K562 (cell line): ENCODE data around the gene EML3. TPM values are rescaled to one million over a fixed set of nuclear protein-coding genes. Genes with fewer than 3 reads are reported as not detected.

Source experiments
- BRF1 ChIP-seq: IDR thresholded peaks from 3 replicates; pipeline ENCODE4 v1.6.1; 2011; ENCODE audit warnings: borderline replicate concordance, mild to moderate bottlenecking; ENCODE audit not compliant: insufficient read length; ENCODE audit errors: extremely low read depth
- ESRRA ChIP-seq: fragments of 450-650 bp; IDR thresholded peaks from 2 replicates; pipeline ENCODE4 v1.6.1; 2014; ENCODE audit warnings: low read depth, mild to moderate bottlenecking, moderate library complexity, borderline replicate concordance
- NRF1 ChIP-seq, 2 experiments: fragments of 450-650 bp; IDR thresholded peaks in 1 of 2; conservative IDR thresholded peaks in 1 of 2; 2 replicates each; pipeline ENCODE4 v1.6.1; 2014; ENCODE audit warnings: mild to moderate bottlenecking in 2 of 2
- SIN3A ChIP-seq, 2 experiments: fragments of 150-350 bp in 1 of 2; IDR thresholded peaks; 2 replicates each; pipeline ENCODE4 v1.6.1; 2011 to 2016; ENCODE audit warnings: borderline replicate concordance in 2 of 2, low read depth in 2 of 2, low read length in 2 of 2, mild to moderate bottlenecking in 2 of 2, moderate library complexity in 2 of 2; ENCODE audit not compliant: control insufficient read depth in 1 of 2
- SMARCA4 ChIP-seq: fragments of 450-650 bp; IDR thresholded peaks from 2 replicates; pipeline ENCODE4 v1.6.1; 2016
- ZBED1 ChIP-seq: IDR thresholded peaks from 2 replicates; pipeline ENCODE4 v1.6.1; 2014
- polyA plus RNA-seq, 8 experiments: library from polyadenylated mRNA; depleted of rRNA in 4 of 8; stranded (reverse) in 5 of 8; unstranded in 3 of 8; fragments of >200 nt; fragmentation: Nextera tagmentation in 2 of 8; fragmentation: Illumina TruSeq in 1 of 8; extraction: Ambion mirVana in 2 of 8; extraction: Trizol in 1 of 8; gene quantifications; 2 replicates each; pipeline versions ENCODE4 v1.2.1 to v1.2.3, GENCODE V29; 2011 to 2014; ENCODE audit warnings: inconsistent platforms in 1 of 8, missing spikeins in 1 of 8
- total RNA-seq, 7 experiments: library from RNA; depleted of rRNA in 6 of 7; stranded (reverse); fragments of >200 nt in 6 of 7; fragmentation: Illumina TruSeq in 2 of 7; extraction: Trizol in 2 of 7; gene quantifications; 2 replicates each; pipeline versions ENCODE4 v1.2.1 to v1.2.3, GENCODE V29; 2011 to 2021; ENCODE audit warnings: low replicate concordance in 1 of 7
- TF ChIP-seq, protein P1 (sequence below): sonication (generic); formaldehyde crosslinking; IDR thresholded peaks from 2 replicates; pipeline ENCODE4 v1.8.0; 2022; ENCODE audit warnings: missing genetic modification reagents, mild to moderate bottlenecking, borderline replicate concordance
- TF ChIP-seq, protein P2 (sequence below): fragments of 450-650 bp; IDR thresholded peaks from 2 replicates; pipeline ENCODE4 v1.6.1; 2018; ENCODE audit not compliant: partially characterized antibody
- TF ChIP-seq, protein P3 (sequence below): conservative IDR thresholded peaks from 2 replicates; pipeline ENCODE4 v1.6.1; 2011; ENCODE audit warnings: low read depth, mild to moderate bottlenecking, low read length; ENCODE audit not compliant: control insufficient read depth
- TF ChIP-seq, protein P4 (sequence below), 2 experiments: IDR thresholded peaks; 2 replicates each; pipeline ENCODE4 v1.6.1; 2012; ENCODE audit warnings: improper control_type of control experiment in 2 of 2, low read depth in 2 of 2, low read length in 2 of 2, borderline replicate concordance in 1 of 2

The EML3 gene
- total and polyA plus RNA-seq, 9 of the 15 experiments (the other 6 are each of a cell fraction or from before 2014, with no cell fraction given), result 0.32 to 90.5 (median 26.4) TPM

DNA sequence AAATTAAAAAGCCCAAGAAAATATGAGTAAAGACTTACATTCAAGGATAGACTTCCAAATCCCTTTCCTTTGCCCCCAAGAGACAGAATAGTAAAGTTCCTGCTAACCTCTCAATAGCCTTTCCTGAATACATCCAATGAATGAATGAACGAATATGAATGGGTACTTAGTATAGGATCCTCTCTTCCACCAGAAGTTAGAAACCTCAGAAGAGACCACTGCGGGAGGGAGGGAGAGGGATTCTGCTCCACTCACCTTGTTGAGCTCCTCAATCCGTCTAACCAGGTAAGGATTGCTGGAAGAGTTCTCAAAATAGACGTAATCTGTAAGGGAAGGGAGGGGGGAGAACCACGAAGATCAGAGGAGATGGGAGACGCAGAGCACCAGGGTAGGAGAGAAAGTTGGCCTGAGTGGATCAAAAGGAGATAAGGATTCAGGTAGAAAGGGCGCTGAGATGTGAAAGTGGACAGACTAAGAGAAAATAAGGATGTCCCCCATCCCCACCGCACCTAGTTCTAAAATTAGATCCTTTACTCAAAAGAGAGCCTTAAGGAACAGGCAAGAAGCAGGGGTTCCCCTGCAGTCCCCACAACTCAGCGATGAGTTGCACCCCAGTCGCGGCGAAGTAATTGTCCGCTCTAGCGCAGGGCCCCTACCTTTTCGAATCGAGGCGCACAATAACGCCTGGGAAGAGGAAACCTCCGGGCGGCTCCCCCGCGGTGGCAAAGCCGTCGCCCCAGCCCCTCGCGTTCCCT is 12.0 kb downstream of the EML3 start (continued):
- TF ChIP-seq, protein P1, sequence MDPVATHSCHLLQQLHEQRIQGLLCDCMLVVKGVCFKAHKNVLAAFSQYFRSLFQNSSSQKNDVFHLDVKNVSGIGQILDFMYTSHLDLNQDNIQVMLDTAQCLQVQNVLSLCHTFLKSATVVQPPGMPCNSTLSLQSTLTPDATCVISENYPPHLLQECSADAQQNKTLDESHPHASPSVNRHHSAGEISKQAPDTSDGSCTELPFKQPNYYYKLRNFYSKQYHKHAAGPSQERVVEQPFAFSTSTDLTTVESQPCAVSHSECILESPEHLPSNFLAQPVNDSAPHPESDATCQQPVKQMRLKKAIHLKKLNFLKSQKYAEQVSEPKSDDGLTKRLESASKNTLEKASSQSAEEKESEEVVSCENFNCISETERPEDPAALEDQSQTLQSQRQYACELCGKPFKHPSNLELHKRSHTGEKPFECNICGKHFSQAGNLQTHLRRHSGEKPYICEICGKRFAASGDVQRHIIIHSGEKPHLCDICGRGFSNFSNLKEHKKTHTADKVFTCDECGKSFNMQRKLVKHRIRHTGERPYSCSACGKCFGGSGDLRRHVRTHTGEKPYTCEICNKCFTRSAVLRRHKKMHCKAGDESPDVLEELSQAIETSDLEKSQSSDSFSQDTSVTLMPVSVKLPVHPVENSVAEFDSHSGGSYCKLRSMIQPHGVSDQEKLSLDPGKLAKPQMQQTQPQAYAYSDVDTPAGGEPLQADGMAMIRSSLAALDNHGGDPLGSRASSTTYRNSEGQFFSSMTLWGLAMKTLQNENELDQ (CRISPR knock-in tag), result no peak
- TF ChIP-seq, protein P2, sequence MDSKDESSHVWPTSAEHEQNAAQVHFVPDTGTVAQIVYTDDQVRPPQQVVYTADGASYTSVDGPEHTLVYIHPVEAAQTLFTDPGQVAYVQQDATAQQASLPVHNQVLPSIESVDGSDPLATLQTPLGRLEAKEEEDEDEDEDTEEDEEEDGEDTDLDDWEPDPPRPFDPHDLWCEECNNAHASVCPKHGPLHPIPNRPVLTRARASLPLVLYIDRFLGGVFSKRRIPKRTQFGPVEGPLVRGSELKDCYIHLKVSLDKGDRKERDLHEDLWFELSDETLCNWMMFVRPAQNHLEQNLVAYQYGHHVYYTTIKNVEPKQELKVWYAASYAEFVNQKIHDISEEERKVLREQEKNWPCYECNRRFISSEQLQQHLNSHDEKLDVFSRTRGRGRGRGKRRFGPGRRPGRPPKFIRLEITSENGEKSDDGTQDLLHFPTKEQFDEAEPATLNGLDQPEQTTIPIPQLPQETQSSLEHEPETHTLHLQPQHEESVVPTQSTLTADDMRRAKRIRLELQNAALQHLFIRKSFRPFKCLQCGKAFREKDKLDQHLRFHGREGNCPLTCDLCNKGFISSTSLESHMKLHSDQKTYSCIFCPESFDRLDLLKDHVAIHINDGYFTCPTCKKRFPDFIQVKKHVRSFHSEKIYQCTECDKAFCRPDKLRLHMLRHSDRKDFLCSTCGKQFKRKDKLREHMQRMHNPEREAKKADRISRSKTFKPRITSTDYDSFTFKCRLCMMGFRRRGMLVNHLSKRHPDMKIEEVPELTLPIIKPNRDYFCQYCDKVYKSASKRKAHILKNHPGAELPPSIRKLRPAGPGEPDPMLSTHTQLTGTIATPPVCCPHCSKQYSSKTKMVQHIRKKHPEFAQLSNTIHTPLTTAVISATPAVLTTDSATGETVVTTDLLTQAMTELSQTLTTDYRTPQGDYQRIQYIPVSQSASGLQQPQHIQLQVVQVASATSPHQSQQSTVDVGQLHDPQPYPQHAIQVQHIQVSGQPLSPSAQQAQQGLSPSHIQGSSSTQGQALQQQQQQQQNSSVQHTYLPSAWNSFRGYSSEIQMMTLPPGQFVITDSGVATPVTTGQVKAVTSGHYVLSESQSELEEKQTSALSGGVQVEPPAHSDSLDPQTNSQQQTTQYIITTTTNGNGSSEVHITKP, result peak; percentile 25
- TF ChIP-seq SMARCA4 (peak; percentile 43; the same call in 1 of the 2 replicates), SIN3A (IDR thresholded peaks at IDR 0.05; ENCODE audit: borderline replicate concordance in 2 of 2, control insufficient read depth in 1 of 2, low read depth in 2 of 2, low read length in 2 of 2) (peak in 1 of 2 experiments; percentile 21; a peak in 1 of 4 replicates), ESRRA (no peak), ZBED1 (no peak), NRF1 (conservative IDR thresholded peaks at IDR 0.05 in 1 of 2, IDR thresholded peaks at IDR 0.05 in 1 of 2) (0 out of 4 replicates have a peak, but pooled peaks have one; percentile 21 to 26), BRF1 (no peak)
- TF ChIP-seq, protein P3, sequence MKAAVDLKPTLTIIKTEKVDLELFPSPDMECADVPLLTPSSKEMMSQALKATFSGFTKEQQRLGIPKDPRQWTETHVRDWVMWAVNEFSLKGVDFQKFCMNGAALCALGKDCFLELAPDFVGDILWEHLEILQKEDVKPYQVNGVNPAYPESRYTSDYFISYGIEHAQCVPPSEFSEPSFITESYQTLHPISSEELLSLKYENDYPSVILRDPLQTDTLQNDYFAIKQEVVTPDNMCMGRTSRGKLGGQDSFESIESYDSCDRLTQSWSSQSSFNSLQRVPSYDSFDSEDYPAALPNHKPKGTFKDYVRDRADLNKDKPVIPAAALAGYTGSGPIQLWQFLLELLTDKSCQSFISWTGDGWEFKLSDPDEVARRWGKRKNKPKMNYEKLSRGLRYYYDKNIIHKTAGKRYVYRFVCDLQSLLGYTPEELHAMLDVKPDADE, result 0 out of 2 replicates have a peak, but pooled peaks have one; percentile 39
- TF ChIP-seq, protein P4, sequence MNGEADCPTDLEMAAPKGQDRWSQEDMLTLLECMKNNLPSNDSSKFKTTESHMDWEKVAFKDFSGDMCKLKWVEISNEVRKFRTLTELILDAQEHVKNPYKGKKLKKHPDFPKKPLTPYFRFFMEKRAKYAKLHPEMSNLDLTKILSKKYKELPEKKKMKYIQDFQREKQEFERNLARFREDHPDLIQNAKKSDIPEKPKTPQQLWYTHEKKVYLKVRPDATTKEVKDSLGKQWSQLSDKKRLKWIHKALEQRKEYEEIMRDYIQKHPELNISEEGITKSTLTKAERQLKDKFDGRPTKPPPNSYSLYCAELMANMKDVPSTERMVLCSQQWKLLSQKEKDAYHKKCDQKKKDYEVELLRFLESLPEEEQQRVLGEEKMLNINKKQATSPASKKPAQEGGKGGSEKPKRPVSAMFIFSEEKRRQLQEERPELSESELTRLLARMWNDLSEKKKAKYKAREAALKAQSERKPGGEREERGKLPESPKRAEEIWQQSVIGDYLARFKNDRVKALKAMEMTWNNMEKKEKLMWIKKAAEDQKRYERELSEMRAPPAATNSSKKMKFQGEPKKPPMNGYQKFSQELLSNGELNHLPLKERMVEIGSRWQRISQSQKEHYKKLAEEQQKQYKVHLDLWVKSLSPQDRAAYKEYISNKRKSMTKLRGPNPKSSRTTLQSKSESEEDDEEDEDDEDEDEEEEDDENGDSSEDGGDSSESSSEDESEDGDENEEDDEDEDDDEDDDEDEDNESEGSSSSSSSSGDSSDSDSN (IDR thresholded peaks at IDR 0.05; ENCODE audit: borderline replicate concordance in 1 of 2, low read depth in 2 of 2, low read length in 2 of 2), result 0 out of 4 replicates have a peak, but pooled peaks of 1 of the 2 experiments have one; percentile 69
